DMS114 treated with DMSO at 0.1 percent for 48 hours (cell line): ENCODE data around the gene BRD4.

Experiments used
- DNase-seq: peaks from one replicate; lab custom pipeline; 2025; ENCODE audit not compliant: unreplicated experiment; lab: John Stamatoyannopoulos, UW

BRD4 gene

DNA sequence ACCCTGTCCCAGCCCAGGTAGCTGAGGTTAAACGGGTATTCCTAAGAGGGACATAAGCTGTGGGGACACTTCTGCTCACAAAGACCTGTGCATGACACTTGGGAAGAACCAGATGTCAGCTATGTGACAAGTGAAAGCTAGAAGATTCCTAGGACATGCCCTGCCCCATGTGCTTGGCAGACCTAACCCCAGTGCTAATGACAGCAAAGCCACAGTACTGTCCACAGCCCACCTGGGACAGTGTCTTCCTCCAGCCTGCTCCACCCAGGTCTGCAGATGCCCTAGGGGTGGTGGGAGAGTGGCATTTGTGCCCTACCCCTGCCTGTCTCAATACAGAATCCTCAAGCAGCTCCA, 81.7 kb downstream of the BRD4 start:
- DNase-seq = no peak

DNA sequence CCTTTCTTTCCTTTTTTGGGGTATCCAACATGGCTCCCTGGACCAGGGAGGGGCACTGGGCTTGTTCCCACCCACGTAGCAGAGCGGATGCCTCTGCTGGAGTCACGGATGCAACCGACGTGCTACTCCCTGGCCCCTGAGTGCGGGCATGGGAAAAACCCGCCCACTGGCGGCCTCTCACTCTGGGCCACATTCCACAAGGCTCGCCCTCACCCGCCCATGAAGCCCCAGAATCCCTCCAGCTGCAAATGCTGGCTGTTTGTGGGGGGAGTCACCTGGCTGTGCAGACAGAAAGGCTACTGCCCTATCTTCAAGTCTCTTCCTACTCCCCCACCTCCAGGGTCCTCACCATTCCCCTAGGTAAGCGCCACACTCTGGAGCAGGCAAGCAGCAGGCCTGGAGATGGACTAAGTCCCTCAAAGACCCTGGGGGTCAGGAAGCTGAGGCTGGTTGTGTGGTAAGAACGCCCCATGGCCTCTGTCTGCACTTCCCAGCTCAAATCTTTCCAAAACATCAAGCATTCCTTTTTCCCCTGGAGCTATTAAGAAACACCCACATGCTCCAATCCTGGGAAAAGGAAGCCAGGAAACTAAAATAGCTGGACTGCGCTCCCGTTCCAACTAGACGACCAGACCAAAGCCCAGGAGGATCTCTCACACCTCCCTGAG, 82.2 kb downstream of the BRD4 start:
- no peak for DNase-seq

DNA sequence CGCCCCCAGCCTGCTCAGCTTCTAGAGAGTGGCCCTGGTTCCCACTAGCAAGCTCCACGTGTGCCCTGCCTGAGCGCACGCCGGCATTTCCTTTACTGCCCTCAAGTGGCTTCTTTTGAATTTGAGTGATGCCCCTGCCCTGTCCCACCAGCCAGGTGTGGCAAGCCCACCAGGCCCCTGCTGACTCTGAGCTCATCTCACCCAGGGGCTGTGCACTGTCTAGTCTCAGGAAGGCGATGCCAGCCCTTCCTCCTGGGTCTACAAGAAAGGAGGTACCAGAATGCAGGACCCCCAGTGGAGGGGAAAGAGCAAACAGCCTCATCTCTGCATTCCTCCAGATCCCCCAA, 82.8 kb downstream of the BRD4 start:
- DNase-seq = no peak

DNA sequence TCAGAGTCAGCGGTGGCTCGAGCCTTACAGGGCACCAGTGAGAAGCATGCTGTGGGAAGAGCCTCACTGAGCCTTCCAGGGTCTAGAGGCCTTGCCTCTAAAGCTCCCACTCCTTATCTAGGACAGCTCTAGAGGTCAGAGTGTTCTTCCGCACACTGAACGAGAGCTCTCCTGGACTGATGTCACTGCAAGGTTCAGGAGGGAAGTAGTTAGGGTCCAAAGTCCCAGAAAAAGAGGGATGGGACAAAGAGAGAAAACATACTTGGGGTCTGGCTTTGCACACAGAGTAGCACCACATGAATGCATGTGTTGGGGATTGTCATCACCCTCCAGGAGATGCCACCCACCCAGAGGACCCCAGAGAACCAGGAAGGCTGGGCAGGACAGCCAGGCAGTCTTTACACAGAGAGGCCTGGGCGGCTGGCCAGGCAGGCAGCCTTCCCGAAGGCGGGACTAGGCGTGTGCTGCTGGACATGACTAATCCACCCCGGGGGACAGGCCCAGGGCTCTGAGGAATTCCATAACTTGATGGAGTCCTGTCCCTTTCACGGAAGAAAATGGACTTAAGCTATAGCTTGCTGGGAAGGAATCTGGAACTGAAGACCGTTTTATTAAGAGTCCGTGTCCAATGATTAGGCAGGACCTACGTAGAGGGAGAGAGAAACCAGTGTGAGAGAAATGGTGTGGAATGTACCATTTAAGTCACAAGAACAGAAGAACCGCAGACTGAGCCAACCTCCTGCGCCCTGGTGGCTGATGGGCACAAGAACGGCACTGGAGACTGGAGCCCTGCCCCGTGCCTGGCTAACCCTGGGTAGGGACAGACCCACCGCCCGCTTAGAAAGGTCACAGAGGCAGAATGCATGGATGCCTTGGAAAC, 83.5 kb downstream of the BRD4 start:
- DNase-seq = no peak

DNA sequence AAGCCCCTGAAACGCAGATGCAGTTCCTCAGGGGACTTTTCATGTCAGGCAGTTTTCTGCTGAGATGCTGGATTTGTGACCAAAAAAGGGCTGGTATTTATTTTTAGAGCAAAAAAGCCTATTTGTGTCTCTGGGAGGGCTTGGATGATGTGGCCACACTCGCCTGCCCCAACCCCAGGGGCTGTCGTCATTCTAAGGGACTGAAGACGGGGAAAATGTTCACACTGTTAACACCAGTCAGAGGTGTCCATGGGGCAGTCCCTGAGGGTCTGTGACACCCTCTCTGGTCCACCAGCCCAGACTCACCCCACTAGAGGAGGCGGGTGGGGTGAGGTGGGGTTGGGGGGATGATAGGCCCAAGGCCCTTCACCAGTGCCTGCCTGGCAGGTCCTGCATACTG, 84.2 kb downstream of the BRD4 start:
- no peak for DNase-seq

DNA sequence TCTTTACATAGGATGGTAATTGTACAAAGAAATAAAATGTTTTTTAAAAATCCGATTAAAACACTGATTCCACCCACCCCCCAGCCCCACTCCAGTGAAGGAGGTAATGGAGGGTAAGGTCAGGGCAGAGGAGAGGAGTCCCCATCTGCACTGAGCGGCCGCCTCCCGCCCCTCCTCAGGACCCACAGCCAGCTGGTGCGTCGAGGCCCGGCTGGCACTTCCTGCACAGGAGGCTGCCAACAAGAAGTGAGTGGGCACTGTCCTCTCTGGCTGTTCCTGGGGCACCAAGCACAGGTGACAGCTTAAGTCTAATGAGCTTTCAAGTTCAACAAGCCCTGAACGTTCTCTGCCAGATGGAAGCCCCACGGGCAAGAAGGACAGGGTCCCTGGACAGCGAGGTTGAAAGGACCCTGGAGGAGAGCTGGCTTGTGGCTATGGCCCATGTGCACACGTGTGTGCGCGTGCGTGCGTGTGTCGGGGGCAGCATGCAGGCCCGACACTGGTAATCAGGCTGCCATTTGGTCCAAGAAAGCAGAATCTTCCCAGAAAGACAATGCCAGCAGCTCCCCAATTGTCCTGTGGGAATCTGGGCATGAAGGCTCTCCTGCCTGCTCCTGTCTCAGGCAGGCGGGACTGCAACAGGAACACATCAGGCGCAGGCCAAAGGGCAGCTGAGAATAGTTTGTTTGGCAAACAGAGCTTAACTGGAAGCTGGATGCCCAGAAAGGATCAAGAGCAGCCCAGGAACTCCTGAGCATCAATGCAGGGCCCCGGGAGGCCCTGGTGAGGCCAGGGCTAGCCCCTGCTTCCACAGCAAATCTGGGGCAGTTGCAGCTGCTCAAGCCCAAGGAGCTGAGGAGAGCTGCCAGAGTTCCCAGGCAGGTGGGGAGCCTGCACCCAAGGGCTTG, 85.0 kb downstream of the BRD4 start:
- DNase-seq = no peak

DNA sequence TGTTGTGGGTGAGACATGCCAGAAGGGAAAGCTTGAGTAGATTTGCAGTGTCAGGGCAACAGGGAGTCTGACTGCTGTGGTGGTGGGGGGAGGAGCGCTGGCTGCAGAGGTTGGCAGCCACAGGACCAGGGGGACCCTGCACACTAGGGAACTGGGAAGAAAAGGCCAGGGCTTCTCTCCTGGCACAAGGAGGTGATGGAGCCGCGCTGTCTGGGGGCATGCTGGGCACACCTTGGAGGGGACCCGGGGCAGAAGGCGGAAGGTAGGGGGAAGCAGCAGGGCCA, 86.2 kb downstream of the BRD4 start:
- no peak for DNase-seq

DNA sequence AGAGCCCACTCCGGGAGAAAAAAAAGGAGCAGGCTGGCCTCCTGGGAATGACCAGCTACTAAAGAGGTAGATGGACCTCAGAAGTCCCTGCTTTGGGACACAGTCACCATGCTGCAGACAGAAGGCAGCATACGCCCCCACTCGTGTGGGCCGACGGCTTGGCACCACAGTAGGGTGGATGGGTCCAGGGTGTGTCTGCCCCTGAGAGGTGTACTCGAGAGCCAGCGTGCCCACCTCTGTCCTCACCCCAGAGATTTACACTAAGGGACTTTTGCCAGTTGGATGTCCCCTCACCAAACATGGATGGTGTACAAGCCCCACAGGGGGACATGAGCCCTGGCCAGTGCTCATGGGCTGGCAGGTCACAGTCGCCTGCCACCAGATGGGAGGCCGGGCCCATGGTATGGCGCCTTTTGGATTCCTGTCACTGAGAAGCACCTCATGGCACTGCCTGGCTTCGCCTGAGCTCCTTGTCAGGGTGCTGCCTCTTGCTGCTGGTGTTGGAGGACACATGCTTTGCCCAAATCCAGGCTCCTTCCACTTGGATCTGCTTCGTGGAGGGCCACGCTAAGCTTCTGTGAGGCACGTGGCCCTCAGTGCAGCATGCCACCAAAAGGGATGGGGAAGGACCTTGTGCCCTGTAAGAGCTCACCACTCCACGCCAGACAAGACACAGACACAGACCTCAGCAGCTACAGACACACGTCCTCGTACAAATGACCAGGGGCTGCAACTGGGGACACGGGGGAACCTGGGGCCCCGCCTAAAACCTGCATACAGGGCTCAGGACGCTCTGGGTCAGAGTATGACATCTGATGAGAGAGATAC, 86.8 kb downstream of the BRD4 start:
- no peak for DNase-seq

DNA sequence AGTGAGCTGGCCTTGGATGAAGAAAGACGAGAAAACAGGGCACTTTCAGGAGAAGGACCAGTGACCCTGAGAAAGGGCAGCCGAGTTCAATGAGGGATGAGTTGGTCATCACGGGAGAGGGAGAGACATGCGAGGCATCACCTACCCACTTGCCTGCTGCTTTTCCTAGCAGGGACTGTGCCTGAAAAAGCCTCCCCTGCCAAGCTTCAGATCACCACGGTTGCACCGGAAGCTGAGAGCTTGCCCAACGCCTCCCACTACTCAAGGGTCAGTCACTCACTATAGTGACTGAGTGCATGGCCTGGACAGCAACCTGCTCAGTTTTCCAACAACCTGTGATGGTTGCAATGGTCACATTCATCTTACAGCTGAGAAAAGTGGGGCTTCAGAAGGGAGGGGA, 87.5 kb downstream of the BRD4 start:
- no peak for DNase-seq

DNA sequence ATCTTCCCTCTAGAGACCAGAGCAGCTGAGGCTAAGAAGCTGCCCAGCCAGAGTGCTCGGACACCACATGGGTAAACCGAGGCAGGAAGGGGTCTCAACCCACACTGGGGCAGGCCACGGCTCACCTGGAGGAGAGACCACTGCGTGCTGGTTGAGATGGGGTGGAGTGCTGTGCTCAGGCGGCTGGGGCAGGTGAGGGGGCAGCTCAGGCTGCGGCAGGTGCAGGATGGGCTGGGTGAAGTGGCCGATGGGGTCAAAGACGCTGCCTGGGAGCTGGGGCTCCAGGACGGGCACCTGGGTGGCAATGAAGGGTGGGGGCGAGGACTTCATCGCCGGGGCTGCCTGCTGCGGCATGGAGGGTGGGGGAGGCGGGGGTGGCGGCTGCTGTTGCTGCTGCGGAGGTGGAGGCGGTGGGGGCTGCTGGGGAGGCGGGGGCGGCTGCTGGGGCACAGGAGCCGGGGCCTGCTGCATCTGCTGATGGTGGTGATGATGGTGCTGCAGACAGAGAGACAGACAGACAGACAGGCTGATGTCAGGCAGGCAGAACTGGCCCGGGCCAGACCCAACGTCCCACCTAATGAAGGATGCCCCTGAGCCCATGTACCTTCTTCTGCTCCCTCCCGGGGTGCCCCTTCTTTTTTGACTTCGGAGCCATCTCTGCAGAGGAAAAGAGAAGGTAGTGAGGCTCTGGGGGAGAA, 88.1 kb downstream of the BRD4 start:
- DNase-seq = no peak

DNA sequence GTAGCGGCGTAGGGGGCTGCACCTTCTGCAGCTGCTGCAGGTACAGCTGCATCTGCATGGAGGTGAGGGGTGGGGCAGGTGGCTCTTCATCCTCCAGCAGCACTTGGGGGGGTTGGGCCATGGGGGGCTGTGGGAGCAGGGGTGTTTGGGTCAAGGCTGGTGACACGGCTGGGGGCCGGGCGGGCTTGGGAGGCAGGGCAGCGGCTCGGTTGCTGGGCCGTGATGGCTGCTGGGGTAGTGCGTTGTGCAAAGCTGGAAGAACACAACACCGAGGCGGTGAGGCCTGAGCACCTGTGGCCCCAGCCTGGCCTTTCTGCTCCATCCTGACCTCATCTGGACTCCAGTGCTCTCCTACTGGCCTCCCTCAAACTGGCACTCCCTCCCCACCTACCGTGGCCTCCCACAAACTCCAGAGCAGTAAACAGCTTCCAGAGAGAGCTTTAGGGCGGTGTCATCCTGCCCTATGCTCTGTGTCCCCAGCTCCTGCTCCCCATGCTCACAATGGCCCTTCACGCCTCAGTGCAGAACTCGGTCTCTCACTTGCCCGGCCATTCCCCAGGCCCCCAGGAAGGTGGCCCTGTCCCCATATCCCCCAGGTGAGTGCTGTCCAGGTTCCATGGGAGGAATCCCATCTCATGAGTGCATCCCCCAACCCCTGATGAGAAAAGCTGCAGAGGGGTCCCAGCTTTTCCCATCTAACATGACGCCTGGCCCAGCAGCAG, 88.9 kb downstream of the BRD4 start:
- DNase-seq = no peak

DNA sequence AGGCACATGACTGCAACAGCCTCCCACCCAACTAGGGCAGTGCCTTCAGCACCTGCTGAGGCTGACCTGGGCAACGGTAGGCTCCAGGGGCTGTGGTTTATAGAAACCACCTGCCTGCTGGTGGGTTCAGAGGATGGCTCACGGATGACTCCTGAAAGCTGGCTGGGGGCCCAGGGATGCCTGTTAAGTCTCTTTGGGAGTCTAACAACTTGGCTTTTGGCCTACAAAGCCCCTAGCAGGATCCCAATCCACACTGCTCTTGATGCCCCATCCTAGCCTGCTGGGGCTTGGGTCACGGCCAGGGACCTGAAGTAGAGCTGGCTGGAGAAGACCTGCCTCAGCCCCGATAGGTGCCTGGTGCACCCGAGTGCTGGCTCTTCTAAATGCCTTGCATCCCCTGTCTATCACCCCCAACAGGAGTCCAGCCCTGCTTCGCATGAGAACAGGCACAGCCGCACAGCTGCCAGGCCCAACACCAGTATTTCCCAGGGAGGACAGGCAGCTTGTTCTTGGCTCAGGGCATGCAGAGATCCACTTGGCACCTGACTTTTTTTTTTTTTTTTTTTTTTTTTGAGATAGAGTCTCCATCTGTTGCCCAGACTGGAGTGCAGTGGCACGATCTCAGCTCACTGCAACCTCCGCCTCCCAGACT, 91.0 kb downstream of the BRD4 start:
- DNase-seq = no peak

DNA sequence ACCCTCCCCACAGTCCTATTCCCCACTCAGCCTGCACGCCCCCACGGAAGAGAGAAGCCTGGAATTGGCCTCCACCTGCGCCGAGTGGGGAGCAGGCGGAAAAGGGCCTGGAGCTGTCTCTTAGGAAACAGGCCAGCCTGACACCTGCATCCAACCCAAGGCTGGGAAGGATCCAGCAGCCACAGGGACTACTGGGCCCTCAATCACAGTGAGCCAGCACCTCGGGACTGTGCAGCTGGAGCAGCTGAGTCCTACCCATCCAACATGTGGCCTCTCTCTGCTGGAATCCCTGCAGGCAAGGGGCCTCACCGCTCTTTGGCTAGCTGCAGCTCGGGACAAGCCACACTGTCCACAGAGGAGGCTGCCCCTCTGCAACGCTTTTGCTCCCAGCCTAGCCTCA, 91.8 kb downstream of the BRD4 start:
- no peak for DNase-seq

DNA sequence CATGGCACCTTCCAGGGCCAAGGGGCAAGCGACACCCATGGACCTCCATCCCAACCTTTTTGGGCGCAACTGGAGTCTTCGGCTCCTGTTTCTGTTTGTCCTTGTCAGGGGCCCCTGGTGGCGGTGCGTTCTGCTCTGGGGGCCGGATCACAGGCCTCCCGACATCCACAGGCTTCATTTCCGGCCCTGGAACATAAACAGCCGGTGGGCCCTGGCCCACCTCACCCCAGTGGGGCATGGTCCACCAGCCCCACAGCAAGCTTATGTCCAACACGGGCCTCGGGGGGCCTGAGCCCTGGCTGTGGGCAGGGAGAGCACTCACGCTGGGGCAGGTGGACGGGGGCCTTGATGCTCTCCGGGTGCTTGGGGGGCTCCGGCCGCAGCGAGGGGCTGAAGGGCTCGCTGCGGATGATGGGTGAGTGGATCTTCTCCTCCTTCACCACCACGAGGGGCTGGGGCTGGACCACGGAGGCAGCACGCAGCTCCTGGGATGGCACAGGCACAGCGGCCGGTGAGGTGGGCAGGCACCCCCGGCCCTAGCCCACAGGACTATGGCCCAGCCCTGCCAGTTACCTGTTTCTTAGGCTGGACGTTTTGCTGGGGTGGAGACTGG, 92.9 kb downstream of the BRD4 start:
- DNase-seq = no peak

DNA sequence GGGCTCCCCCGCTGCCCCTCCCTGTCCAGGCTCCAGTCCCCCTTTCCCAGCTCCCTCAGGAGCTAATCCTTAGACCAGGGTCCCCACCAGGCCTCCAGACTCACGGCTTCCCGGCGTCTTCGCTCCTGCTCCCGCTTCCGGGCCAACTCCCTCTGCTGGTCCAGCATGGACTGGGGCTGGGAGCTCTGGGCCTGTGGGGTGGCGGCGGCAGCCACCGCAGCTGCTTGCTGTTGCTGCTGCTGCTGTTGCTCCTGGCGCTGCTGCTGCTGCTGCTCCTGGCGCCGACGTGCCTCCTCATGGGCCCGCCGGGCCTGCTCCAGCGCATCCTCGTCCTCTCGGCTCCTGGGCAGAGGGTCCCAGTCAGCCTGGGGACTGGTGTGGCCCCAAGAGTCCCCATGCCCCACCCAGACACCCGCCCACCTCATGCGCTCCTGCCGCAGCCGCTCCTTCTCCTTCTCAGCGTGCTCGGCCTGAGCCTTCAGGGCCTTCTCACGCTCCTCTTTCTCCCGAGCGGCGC, 93.6 kb downstream of the BRD4 start:
- DNase-seq = no peak

DNA sequence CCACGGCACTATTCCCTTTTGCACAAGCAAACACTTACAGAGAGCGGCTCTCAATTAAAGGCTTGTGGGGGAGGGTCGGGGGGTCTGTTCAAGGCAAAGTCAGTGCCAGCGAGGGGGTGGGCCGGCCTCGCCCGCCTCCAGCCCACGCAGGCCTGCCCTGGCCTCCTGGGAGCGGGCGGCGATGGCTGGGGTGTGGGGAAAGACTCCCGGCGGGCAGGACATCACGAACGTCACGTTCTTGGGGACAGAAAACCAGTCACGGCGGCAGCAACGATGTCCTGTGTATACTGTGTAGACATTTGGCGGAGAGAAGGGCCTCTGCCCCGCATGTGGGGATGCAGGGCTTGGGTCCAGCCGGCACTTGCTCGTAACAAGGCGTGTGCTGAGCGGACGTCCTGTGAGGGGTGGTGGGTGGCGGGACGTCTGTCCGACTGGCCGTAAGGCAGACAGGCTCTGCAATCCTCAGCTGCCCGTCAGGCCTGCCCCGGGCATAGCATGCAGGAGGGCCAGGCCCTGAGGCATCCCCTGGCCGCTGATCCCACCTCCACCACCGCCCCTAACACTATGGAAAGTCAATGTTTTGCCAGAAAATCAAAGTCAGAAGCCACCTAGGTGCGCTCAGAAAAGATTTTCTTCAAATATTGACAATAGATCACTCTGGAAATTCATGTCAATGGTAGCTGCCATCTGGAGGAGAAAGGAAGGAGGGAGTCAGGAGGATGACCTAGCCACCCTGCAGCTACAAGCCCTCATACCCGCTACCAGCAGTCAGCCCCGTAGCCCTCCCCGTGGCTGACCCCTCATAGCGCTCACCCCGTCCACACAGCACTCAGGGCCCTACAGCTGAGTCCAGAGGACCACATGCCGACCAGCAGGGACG, 94.3 kb downstream of the BRD4 start:
- no peak for DNase-seq

DNA sequence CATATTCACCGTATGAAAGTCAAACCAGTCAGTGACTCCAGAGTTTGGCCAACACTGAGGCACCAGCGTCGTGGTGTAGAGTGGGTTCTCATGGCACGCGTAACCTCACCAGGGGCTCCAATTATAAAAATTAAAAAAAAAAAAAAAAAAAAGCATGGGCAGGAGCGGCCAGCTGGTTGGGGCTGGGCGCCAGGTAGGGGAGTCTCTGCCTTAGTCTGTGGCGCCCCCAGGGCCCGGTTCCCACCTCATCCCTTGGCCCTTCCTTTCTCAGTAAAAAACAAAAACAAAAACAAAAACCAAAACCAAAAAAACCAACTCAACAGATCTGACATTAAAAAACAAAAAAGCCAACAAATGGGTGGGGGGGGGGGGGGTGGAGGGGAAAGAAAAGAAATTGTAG, 95.5 kb downstream of the BRD4 start:
- no peak for DNase-seq

DNA sequence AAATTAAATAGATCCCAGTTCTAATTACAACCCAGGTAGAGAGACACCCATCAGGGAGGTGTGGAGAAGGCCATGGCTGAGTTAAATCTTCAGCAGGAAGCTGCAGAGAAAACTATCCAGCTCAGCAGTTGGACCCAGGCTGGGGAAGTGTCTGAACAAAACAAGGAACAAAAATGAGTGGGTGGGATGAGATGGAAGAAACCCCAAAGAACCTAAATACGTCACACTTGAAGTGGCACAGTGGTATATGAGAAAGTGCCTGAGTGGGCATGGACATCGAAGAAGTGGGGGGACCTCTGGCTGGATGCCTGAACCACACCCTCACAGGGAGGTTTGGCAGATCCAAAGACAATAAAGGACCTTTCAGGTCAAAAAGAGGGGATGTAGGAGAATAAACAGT, 96.6 kb downstream of the BRD4 start:
- no peak for DNase-seq
